PFSK-1 (cell line): Measurements from ENCODE around the gene DNAH5.

Source experiments
- FOXP2 ChIP-seq: optimal IDR thresholded peaks from 2 replicates; pipeline ENCODE3; 2011; ENCODE audit warnings: borderline replicate concordance, control low read depth, inconsistent platforms; ENCODE audit not compliant: insufficient read depth; ENCODE audit errors: extremely low read length, extremely low read depth
- POLR2AphosphoS5 ChIP-seq: IDR thresholded peaks from 2 replicates; pipeline ENCODE4 v1.6.1; 2012; ENCODE audit warnings: low read depth, mild to moderate bottlenecking, control low read depth, low read length, moderate library complexity
- SIN3A ChIP-seq: IDR thresholded peaks from 2 replicates; pipeline ENCODE4 v1.6.1; 2012; ENCODE audit warnings: mild to moderate bottlenecking, low read length, moderate library complexity, borderline replicate concordance; ENCODE audit not compliant: insufficient read depth
- TAF1 ChIP-seq: IDR thresholded peaks from 2 replicates; pipeline ENCODE4 v1.6.1; 2012; ENCODE audit warnings: low read length, control low read depth, borderline replicate concordance; ENCODE audit not compliant: insufficient read depth
- TF ChIP-seq, protein P1 (sequence below), 2 experiments: IDR thresholded peaks; 2 replicates each; pipeline versions ENCODE4 v1.6.1 to v1.8.0; 2011 to 2012; ENCODE audit warnings: low read depth in 2 of 2, low read length in 2 of 2, control low read depth in 1 of 2, inconsistent platforms in 1 of 2, mild to moderate bottlenecking in 1 of 2, moderate library complexity in 1 of 2; ENCODE audit not compliant: insufficient read depth in 1 of 2

The DNAH5 gene

GRCh38 chr5:13860146-13860545 is 84.3 kb downstream of the DNAH5 start:
- TF ChIP-seq TAF1: no peak
- no peak for TF ChIP-seq FOXP2
- no peak for TF ChIP-seq SIN3A
- TF ChIP-seq, protein P1, sequence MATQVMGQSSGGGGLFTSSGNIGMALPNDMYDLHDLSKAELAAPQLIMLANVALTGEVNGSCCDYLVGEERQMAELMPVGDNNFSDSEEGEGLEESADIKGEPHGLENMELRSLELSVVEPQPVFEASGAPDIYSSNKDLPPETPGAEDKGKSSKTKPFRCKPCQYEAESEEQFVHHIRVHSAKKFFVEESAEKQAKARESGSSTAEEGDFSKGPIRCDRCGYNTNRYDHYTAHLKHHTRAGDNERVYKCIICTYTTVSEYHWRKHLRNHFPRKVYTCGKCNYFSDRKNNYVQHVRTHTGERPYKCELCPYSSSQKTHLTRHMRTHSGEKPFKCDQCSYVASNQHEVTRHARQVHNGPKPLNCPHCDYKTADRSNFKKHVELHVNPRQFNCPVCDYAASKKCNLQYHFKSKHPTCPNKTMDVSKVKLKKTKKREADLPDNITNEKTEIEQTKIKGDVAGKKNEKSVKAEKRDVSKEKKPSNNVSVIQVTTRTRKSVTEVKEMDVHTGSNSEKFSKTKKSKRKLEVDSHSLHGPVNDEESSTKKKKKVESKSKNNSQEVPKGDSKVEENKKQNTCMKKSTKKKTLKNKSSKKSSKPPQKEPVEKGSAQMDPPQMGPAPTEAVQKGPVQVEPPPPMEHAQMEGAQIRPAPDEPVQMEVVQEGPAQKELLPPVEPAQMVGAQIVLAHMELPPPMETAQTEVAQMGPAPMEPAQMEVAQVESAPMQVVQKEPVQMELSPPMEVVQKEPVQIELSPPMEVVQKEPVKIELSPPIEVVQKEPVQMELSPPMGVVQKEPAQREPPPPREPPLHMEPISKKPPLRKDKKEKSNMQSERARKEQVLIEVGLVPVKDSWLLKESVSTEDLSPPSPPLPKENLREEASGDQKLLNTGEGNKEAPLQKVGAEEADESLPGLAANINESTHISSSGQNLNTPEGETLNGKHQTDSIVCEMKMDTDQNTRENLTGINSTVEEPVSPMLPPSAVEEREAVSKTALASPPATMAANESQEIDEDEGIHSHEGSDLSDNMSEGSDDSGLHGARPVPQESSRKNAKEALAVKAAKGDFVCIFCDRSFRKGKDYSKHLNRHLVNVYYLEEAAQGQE (IDR thresholded peaks at IDR 0.05; ENCODE audit: insufficient read depth in 1 of 2, low read depth in 2 of 2, low read length in 2 of 2): no peak
- no peak for TF ChIP-seq POLR2AphosphoS5

- TF ChIP-seq FOXP2: no peak
- TF ChIP-seq POLR2AphosphoS5: no peak
- TF ChIP-seq, protein P1 (IDR thresholded peaks at IDR 0.05; ENCODE audit: insufficient read depth in 1 of 2, low read depth in 2 of 2, low read length in 2 of 2): no peak
- TF ChIP-seq SIN3A: no peak
- TF ChIP-seq TAF1: no peak
Measured at GRCh38 chr5:13859270-13860065, 85.0 kb downstream of the DNAH5 start.

- TF ChIP-seq TAF1: no peak
- TF ChIP-seq FOXP2: no peak
- TF ChIP-seq SIN3A: no peak
- TF ChIP-seq, protein P1 (IDR thresholded peaks at IDR 0.05; ENCODE audit: insufficient read depth in 1 of 2, low read depth in 2 of 2, low read length in 2 of 2): no peak
- TF ChIP-seq POLR2AphosphoS5: no peak
Measured at GRCh38 chr5:13843175-13843846, 101.2 kb downstream of the DNAH5 start.

DNA sequence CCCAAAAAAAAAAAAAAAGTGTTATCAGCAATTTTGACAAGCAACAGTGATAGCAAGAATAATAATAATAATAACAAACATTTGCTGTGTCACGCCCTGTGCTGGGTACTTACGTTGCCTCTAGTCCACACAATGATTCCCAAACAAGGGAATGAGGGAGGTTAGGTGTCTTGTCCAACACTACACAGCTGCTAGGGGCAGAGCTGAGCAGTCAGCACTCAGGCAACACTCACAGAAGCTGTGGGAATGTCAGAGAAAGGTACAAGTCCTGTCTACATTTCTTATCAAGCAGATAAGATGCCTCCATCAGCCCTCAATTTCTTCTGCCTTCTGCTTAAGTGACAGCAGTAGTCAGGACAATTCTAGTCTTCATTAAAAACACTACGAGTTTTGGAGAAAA is 111.0 kb downstream of the DNAH5 start:
- TF ChIP-seq, protein P1 (IDR thresholded peaks at IDR 0.05; ENCODE audit: insufficient read depth in 1 of 2, low read depth in 2 of 2, low read length in 2 of 2): no peak
- no peak for TF ChIP-seq TAF1
- no peak for TF ChIP-seq FOXP2
- TF ChIP-seq SIN3A: no peak
- TF ChIP-seq POLR2AphosphoS5: no peak
